ENCODE results near the gene ENDOU. TPM values are rescaled to one million over a fixed set of nuclear protein-coding genes. Genes with fewer than 3 reads are reported as not detected.
A peak's percentile ranks its signal among the peaks of the same experiment; 100 is the strongest.

Gene ENDOU
- total RNA-seq, 4 donors from 2014 or later: 0.28 to 0.64 TPM; not detected in 2

DNA sequence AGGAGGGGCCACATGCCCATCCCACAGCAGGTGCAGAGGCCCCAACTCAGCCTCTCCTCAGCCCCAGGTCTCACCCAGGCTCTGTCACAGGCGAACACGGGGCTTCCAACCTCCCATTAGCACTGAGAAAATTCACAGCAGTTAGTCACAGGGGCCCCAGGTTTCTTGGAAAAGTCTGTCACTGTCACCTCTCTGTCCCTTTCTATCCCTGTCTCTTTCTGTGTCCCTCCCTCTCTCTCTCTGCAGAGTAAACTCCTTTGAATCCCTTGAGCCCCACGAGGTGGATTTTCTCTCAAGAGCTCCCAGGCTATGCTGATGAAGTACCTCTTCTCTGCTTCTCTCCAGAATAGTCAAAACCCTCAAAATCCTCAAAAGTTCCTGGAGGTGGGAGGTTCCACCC, 14.0 kb upstream of the ENDOU start:
- Histone ChIP-seq H3K36me3 (no peaks in the 10 kb centered on the region), H3K27ac (peak overlapping the region; percentile 17 to 79), H3K27me3 (no peaks in the 10 kb centered on the region), H3K4me3 (no peak overlapping the region), H3K4me1 (peaks cover 9 to 30% of the 10 kb centered on the region in 2 donors), H3K9me3 (no peaks in the 10 kb centered on the region)
- TF ChIP-seq POLR2A (IDR thresholded peaks at IDR 0.05): no peak
- TF ChIP-seq, protein P1, sequence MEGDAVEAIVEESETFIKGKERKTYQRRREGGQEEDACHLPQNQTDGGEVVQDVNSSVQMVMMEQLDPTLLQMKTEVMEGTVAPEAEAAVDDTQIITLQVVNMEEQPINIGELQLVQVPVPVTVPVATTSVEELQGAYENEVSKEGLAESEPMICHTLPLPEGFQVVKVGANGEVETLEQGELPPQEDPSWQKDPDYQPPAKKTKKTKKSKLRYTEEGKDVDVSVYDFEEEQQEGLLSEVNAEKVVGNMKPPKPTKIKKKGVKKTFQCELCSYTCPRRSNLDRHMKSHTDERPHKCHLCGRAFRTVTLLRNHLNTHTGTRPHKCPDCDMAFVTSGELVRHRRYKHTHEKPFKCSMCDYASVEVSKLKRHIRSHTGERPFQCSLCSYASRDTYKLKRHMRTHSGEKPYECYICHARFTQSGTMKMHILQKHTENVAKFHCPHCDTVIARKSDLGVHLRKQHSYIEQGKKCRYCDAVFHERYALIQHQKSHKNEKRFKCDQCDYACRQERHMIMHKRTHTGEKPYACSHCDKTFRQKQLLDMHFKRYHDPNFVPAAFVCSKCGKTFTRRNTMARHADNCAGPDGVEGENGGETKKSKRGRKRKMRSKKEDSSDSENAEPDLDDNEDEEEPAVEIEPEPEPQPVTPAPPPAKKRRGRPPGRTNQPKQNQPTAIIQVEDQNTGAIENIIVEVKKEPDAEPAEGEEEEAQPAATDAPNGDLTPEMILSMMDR (IDR thresholded peaks at IDR 0.05): no peak
- no peak for DNase-seq
- intact Hi-C loops (cut with DNase I; ENCODE audit: low total_unique reads): no loop called here

DNA sequence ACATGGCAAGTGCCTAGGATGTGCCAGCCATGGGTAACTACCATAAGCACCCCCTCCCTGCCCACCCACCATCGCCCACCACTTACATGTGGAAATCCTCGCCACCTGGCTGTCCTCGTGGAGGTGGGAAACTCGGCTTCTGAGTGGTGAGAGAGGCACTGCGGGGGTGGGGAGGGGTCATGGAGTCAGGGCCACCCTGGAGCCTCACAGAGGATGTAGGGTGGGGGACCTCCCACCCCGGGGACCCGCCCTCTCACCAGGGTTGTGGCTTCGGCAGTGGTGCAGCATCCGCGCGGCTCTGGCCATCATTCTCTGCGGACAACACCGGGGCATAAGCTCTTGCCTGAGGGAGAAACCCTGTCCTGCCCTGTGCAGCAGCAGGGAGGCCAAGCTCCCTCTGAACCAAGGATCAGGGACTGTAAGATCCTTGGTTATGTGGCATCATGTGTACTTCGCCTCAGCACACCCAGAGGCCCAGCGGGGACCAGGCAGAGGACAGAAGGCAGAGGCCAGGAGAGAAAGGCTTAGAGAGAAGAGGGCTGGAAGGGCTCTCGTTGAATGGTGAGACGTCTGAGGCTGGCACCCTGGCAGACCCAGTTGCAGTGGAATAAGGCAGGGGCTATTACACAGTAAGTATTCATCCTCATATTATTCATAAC, 12.8 kb upstream of the ENDOU start:
- no peak overlapping the region for H3K4me3 ChIP-seq
- H3K27me3 ChIP-seq: no peaks in the 10 kb centered on the region
- DNase-seq: peak in 1 of 2 donors; percentile 36
- no peaks in the 10 kb centered on the region for H3K36me3 ChIP-seq
- TF ChIP-seq POLR2A (IDR thresholded peaks at IDR 0.05): no peak
- TF ChIP-seq, protein P1 (IDR thresholded peaks at IDR 0.05): no peak
- H3K9me3 ChIP-seq: no peaks in the 10 kb centered on the region
- intact Hi-C loops (cut with DNase I; ENCODE audit: low total_unique reads): no loop called here
- peaks cover 9 to 30% of the 10 kb centered on the region in 2 donors for H3K4me1 ChIP-seq
- H3K27ac ChIP-seq: peak overlapping the region; percentile 79 to 84

DNA sequence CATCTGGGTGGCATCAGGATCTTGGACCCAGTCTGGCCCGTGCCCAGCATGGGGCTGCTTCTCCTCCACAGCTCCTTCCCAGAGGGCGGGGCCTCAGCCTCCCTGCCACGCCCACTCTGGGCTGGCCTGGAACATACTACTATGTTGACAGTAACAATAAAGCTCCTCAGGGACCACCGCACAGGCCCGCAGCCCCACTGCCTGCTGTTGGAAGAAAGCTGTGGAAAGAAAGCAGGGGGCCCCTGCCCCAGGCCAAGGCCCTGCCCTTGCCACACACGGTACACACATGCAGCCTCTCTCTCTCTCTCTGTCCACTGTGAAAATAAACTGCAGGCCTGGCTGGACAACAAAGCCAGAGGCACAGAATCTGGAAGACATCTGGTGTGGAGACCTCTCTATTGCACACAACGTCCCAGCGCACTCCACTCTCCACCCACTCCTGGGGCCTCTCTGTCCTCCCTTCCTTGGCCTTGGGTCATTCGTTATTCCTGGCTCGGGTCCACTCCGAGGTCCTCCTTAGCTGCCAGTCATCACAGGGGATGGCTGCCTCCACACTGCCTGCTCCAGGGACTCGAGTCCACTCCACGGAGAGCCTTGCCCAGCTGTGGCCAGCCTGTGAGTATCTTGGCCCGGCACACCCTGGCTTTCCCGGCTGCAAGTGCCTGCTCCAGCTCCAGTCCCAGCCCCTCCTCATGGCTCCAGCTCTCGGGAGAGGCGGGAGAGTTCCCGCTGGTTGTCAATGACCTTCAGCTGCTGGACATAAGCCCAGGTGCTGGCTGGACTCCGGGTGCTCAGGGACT, 11.8 kb upstream of the ENDOU start:
- no peaks in the 10 kb centered on the region for H3K36me3 ChIP-seq
- no peaks in the 10 kb centered on the region for H3K27me3 ChIP-seq
- H3K9me3 ChIP-seq: no peaks in the 10 kb centered on the region
- peak overlapping the region; percentile 79 to 84 for H3K27ac ChIP-seq
- TF ChIP-seq, protein P1 (IDR thresholded peaks at IDR 0.05): no peak
- no peak for TF ChIP-seq POLR2A (IDR thresholded peaks at IDR 0.05)
- H3K4me1 ChIP-seq: peaks cover 9 to 30% of the 10 kb centered on the region in 2 donors
- intact Hi-C loops (cut with DNase I; ENCODE audit: low total_unique reads): no loop called here
- H3K4me3 ChIP-seq: peak overlapping the region in 1 of 2 donors; percentile 8
- peak; percentile 85 to 89 for DNase-seq

- no peak overlapping the region for H3K4me3 ChIP-seq
- peak overlapping the region; percentile 79 to 84 for H3K27ac ChIP-seq
- TF ChIP-seq POLR2A (IDR thresholded peaks at IDR 0.05): no peak
- TF ChIP-seq, protein P1 (IDR thresholded peaks at IDR 0.05): no peak
- H3K36me3 ChIP-seq: no peaks in the 10 kb centered on the region
- intact Hi-C loops (cut with DNase I; ENCODE audit: low total_unique reads): no loop called here
- H3K27me3 ChIP-seq: no peaks in the 10 kb centered on the region
- H3K4me1 ChIP-seq: peaks cover 9 to 30% of the 10 kb centered on the region in 2 donors
- no peaks in the 10 kb centered on the region for H3K9me3 ChIP-seq
- DNase-seq: no peak
Measured at GRCh38 chr12:47736216-47736615, 10.9 kb upstream of the ENDOU start.

DNA sequence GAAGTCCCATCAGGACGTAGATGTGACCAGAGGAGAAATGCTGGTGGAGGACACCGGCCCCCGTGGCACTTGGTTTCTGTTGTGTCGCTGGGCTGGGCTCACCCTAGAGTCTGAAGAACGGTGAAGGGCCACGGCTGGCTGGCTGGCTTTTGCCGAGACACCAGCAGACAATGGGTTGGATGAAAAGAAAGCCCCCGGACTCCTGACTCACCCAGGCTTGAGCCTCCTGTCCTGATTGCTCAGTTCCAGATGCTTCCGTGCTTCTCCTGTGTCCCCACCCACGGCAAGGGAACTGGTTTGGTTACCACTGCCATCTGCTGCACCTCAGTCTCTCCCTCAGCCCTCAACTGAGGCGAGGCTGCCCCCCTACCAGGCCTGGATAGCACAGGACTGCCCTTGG, 10.4 kb upstream of the ENDOU start:
- intact Hi-C loops (cut with DNase I; ENCODE audit: low total_unique reads): no loop called here

More for the DNA sequence above, 10.4 kb upstream of the ENDOU start:
- Histone ChIP-seq H3K27ac (peak overlapping the region; percentile 79 to 84), H3K27me3 (no peaks in the 10 kb centered on the region), H3K4me1 (peaks cover 9 to 30% of the 10 kb centered on the region in 2 donors), H3K9me3 (no peaks in the 10 kb centered on the region), H3K4me3 (no peak overlapping the region), H3K36me3 (no peaks in the 10 kb centered on the region)
- no peak for DNase-seq
- TF ChIP-seq, protein P1 (IDR thresholded peaks at IDR 0.05): no peak
- TF ChIP-seq POLR2A (IDR thresholded peaks at IDR 0.05): no peak
